HL-60 (cell line): ENCODE results near the gene CACNA2D3.

Experiments
- DNase-seq, 2 experiments: peaks; one replicate each; pipeline ENCODE4 v3.0.0-alpha.2; 2010 to 2020; ENCODE audit warnings: low read depth in 1 of 2, low spot score in 1 of 2
- H3K27ac ChIP-seq: fragments of 250-450 bp; sonication (Bioruptor Pico); replicated peaks from 2 replicates; pipeline ENCODE4 v1.5.1; 2020; ENCODE audit warnings: mild to moderate bottlenecking, moderate library complexity
- H3K27me3 ChIP-seq: fragments of 250-450 bp; sonication (Bioruptor Pico); 2 replicates; pipeline ENCODE4 v1.5.1; 2021; ENCODE audit warnings: mild to moderate bottlenecking, moderate library complexity; ENCODE audit not compliant: insufficient read depth, poor library complexity, severe bottlenecking
- H3K4me3 ChIP-seq: replicated peaks from 2 replicates; pipeline ENCODE4 v1.5.1; 2011; ENCODE audit warnings: mild to moderate bottlenecking, control low read depth, low read length; ENCODE audit not compliant: insufficient read depth
- CTCF ChIP-seq: IDR thresholded peaks from one replicate; pipeline ENCODE4 v1.5.1; 2011; ENCODE audit warnings: low read length, control low read depth, inconsistent platforms; ENCODE audit not compliant: insufficient read depth
- GABPA ChIP-seq: IDR thresholded peaks from 2 replicates; pipeline ENCODE4 v1.6.1; 2012; ENCODE audit warnings: low read depth
- POLR2AphosphoS5 ChIP-seq: IDR thresholded peaks from 2 replicates; pipeline ENCODE4 v1.6.1; 2012; ENCODE audit warnings: low read depth
- REST ChIP-seq: IDR thresholded peaks from 2 replicates; pipeline ENCODE4 v1.6.1; 2012; ENCODE audit warnings: low read depth; ENCODE audit not compliant: insufficient replicate concordance
- SPI1 ChIP-seq: IDR thresholded peaks from 2 replicates; pipeline ENCODE4 v1.6.1; 2012; ENCODE audit warnings: low read depth, mild to moderate bottlenecking, borderline replicate concordance

CACNA2D3 gene

GRCh38 chr3:54866251-54866650, 743.9 kb downstream of the CACNA2D3 start:
- Histone ChIP-seq H3K4me3 (no peak overlapping the region), H3K27me3 (no peaks in the 10 kb centered on the region), H3K27ac (no peak overlapping the region)
- TF ChIP-seq GABPA = no peak
- DNase-seq = no peak

GRCh38 chr3:54870423-54870822, 748.1 kb downstream of the CACNA2D3 start:
- Histone ChIP-seq H3K27me3 (no peaks in the 10 kb centered on the region), H3K4me3 (no peak overlapping the region), H3K27ac (no peak overlapping the region)
- DNase-seq = no peak
- no peak for TF ChIP-seq REST
- TF ChIP-seq CTCF = no peak
- no peak for TF ChIP-seq GABPA
- TF ChIP-seq POLR2AphosphoS5 = no peak
- TF ChIP-seq SPI1 = no peak

GRCh38 chr3:54871867-54872266, 749.5 kb downstream of the CACNA2D3 start:
- Histone ChIP-seq H3K4me3 (no peak overlapping the region), H3K27ac (no peak overlapping the region), H3K27me3 (peaks cover 2% of the 10 kb centered on the region)
- no peak for DNase-seq
- no peak for TF ChIP-seq SPI1
- no peak for TF ChIP-seq POLR2AphosphoS5
- no peak for TF ChIP-seq CTCF
- TF ChIP-seq GABPA = no peak
- no peak for TF ChIP-seq REST

- no peak overlapping the region for H3K27ac ChIP-seq
- DNase-seq = no peak
These were observed 751.0 kb downstream of the CACNA2D3 start for GRCh38 chr3:54873059-54874010.

More at GRCh38 chr3:54873059-54874010, 751.0 kb downstream of the CACNA2D3 start:
- Histone ChIP-seq H3K4me3 (no peak overlapping the region), H3K27me3 (peaks cover 2% of the 10 kb centered on the region)
- TF ChIP-seq REST (no peak), GABPA (no peak), CTCF (no peak), POLR2AphosphoS5 (no peak), SPI1 (no peak)
